ENCODE measurements around the gene ITPKB. TPM values are rescaled to one million over a fixed set of nuclear protein-coding genes. Genes with fewer than 3 reads are reported as not detected.
"Not testable (repeated sequence)": the region's sequence is repeated elsewhere in the genome, so short reads cannot be mapped to it uniquely, and the experiment has no call there.

The ITPKB gene
- total RNA-seq, 1 donor from 2014 or later: 44.1 TPM

- TF ChIP-seq CTCF (IDR thresholded peaks at IDR 0.05): no peak
- H3K9me3 ChIP-seq: no peaks in the 10 kb centered on the region
- no peak overlapping the region for H3K27ac ChIP-seq
- intact Hi-C loops (cut with DNase I): no loop called here
- no peaks in the 10 kb centered on the region for H3K27me3 ChIP-seq
- H3K36me3 ChIP-seq: no peaks in the 10 kb centered on the region
- no peak overlapping the region for H3K4me3 ChIP-seq
- ATAC-seq (no peak), DNase-seq (no peak)
- no peaks in the 10 kb centered on the region for H3K4me1 ChIP-seq
Observed at GRCh38 chr1:226754097-226754496, 15.0 kb upstream of the ITPKB start.

DNA sequence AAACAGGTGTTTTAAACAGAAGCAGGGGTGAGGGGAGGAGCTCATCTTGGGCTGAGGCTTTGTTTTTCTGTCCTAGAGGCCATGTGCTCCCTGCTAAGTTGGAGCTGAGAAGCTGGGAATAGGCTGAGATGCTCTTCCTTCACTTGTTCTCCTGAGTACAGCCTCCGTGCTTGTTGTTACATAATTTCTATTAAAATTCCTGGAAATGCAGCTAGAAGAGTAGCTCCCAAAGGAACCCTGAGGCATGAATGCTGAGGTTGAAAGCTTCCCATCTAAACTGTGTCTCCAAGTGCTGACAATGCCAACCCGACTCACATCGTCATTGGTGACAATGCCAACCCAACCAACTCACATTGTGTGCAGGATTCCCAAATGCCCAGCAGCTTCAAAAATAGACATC, 12.6 kb upstream of the ITPKB start:
- no peaks in the 10 kb centered on the region for H3K27me3 ChIP-seq

DNA sequence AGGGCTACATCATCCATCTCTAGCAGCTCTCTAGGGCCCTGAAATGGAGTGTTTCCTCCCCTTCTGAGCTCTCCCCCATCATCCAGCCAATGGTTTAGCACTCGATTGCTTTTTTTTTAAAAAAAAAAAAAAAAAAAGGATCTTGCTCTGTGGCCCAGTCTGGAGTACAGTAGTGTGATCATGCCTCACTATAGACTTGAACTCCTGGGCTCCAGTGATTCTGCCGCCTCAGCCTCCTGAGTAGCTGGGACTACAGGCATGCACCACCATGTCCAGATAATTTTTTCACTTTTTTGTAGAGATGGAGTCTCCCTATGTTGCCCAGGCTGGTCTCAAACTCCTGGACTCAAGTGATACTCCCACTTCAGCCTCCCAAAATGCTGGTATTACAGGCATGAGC, 12.1 kb upstream of the ITPKB start:
- no peaks in the 10 kb centered on the region for H3K27me3 ChIP-seq
- no peak overlapping the region for H3K27ac ChIP-seq
- no peaks in the 10 kb centered on the region for H3K4me1 ChIP-seq
- ATAC-seq: no peak
- intact Hi-C loops (cut with DNase I): no loop called here
- H3K36me3 ChIP-seq: no peaks in the 10 kb centered on the region
- H3K9me3 ChIP-seq: no peaks in the 10 kb centered on the region
- H3K4me3 ChIP-seq: no peak overlapping the region
- DNase-seq: no peak
- TF ChIP-seq CTCF (IDR thresholded peaks at IDR 0.05): no peak

More for the DNA sequence above, 12.6 kb upstream of the ITPKB start:
- DNase-seq: no peak
- no peak for TF ChIP-seq CTCF (IDR thresholded peaks at IDR 0.05)
- ATAC-seq: no peak
- Histone ChIP-seq H3K9me3 (no peaks in the 10 kb centered on the region), H3K27ac (no peak overlapping the region), H3K36me3 (no peaks in the 10 kb centered on the region), H3K4me1 (no peaks in the 10 kb centered on the region), H3K4me3 (no peak overlapping the region)
- intact Hi-C loops (cut with DNase I): no loop called here

GRCh38 chr1:226749467-226749866, 10.4 kb upstream of the ITPKB start:
- H3K27me3 ChIP-seq: no peaks in the 10 kb centered on the region
- TF ChIP-seq CTCF (IDR thresholded peaks at IDR 0.05): no peak
- no peak for DNase-seq
- no peak overlapping the region for H3K27ac ChIP-seq
- ATAC-seq: no peak
- no peaks in the 10 kb centered on the region for H3K9me3 ChIP-seq
- intact Hi-C loops (cut with DNase I): no loop called here
- no peaks in the 10 kb centered on the region for H3K4me1 ChIP-seq
- no peak overlapping the region for H3K4me3 ChIP-seq
- H3K36me3 ChIP-seq: no peaks in the 10 kb centered on the region

- H3K9me3 ChIP-seq: no peaks in the 10 kb centered on the region
- no peak for TF ChIP-seq CTCF (IDR thresholded peaks at IDR 0.05)
- H3K4me3 ChIP-seq: no peak overlapping the region
- intact Hi-C loops (cut with DNase I): no loop called here
- no peaks in the 10 kb centered on the region for H3K36me3 ChIP-seq
- DNase-seq (no peak), ATAC-seq (no peak)
- H3K27me3 ChIP-seq: no peaks in the 10 kb centered on the region
- H3K4me1 ChIP-seq: no peaks in the 10 kb centered on the region
- no peak overlapping the region for H3K27ac ChIP-seq
Observed at GRCh38 chr1:226748306-226748705, 9.2 kb upstream of the ITPKB start.

DNA sequence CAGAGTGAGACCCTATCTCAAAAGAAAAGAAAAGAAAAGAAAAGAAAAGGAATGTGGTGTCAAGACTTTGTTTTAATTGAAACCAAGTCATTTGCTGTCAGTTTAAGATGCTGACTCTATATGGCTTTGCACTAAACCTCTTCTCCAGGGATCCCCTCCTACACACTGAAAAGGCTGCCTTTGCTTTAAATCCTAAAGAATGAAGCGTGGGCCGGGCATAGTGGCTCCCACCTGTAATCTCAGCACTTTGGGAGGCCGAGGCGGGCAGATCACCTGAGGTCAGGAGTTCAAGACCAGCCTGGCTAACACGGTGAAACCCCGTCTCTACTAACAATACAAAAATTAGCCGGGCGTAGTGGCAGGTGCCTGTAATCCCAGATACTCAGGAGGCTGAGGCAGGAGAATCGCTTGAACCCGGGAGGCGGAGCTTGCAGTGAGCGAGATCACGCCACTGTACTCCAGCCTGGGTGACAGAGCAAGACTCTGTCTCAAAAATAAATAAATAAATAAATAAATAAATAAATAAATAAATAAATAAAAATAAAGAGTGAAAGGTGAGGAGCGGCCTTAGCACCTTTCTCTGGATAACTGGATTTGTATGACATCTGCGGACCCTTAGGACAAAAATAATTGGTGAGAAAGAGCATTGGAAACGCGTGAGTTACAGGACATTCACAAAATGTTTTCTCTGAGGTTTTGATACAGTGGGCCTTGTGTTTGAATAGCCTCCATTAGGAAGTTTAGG, 8.6 kb upstream of the ITPKB start:
- intact Hi-C loops (cut with DNase I); H3K9me3 ChIP-seq; H3K36me3 ChIP-seq; ATAC-seq; H3K27me3 ChIP-seq; H3K4me3 ChIP-seq; DNase-seq; H3K4me1 ChIP-seq; H3K27ac ChIP-seq: not testable (repeated sequence)
